NCI-H1092 (cell line): Measurements from ENCODE around the gene SLC38A11.

Experiments
- DNase-seq: peaks from one replicate; lab custom pipeline; 2025; lab: John Stamatoyannopoulos, UW

Gene SLC38A11

DNA sequence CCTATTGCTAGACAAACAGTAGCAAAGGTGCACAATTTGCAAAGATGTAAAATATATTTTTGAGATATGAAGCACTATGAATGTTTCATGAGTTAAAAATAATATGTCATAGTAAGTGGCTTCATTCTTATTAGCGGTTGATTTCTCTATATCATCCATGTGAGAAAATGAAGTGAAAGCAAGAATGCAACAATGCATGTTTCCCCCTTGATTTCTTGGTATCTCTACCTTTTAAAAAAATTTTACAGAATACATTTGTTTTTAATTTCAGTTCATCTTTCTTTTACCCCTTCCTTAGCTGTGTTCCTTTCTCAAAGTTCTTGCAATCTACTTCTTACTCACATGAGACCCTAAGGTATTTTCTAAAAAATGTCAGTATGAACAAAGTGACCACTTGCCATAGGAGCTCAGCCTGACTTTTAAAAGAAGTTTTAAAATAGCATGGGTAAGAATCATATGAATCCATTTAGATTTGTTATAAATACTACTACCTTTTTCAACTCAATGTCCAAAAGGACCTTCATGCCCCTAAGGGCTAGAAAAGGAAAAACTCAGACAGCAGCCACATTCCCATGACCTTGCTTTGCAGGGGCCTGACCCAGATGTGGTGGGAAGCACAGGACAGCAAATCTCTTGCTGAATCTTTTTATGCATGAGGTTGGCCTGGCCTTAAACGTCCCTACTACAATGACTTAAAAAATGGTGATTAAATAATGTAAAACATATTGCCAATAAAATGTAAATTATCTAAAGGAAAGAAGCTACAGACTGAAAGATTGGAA is 14.8 kb upstream of the SLC38A11 start:
- no peak for DNase-seq

- no peak for DNase-seq
These were observed 12.5 kb upstream of the SLC38A11 start for GRCh38 chr2:164967781-164968228.

- DNase-seq = no peak
These were observed 12.0 kb upstream of the SLC38A11 start for GRCh38 chr2:164967361-164967760.

DNA sequence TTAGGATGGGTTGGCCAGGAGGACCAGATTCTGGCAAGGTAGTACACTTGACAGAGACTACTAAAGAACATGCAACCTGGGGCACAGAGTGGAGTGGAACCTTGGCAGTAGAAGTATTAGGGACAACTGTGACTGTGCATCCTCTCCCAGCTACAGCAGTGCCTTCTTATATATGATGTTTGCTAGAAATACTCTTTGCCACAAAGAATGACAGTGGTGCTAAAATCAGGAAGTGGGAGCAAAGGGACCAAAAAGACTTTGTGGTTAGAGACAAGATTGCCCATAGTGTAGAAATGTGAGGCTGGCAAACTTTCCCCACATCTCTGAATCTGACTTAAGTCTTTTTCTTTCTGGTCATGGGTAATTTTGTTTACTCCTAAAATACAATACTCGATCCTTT is 9.4 kb upstream of the SLC38A11 start:
- no peak for DNase-seq

GRCh38 chr2:164960159-164960558 is 4.8 kb upstream of the SLC38A11 start:
- DNase-seq = peak; percentile 7

DNA sequence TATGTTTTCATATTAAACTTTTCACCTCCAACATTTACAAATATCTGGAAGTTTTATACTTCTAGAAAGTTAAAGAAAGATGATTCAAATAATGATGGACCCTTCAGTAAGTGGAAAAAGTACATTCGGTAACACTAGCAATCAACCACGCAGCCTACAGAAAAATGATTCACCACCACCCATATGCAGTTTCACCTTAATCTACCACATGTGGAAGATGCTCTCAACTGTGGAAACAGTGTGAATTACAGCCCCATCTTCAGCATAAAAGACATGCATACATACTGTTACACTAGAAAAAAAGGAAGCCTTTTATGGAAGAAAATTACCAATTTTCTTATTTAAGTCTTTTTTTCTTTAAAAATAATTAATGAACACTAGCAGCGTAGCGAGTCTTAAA is 1.1 kb downstream of the SLC38A11 start:
- DNase-seq = no peak

GRCh38 chr2:164953279-164953678 is 2.0 kb downstream of the SLC38A11 start:
- DNase-seq = no peak

GRCh38 chr2:164952057-164952702 is 3.1 kb downstream of the SLC38A11 start:
- no peak for DNase-seq

DNA sequence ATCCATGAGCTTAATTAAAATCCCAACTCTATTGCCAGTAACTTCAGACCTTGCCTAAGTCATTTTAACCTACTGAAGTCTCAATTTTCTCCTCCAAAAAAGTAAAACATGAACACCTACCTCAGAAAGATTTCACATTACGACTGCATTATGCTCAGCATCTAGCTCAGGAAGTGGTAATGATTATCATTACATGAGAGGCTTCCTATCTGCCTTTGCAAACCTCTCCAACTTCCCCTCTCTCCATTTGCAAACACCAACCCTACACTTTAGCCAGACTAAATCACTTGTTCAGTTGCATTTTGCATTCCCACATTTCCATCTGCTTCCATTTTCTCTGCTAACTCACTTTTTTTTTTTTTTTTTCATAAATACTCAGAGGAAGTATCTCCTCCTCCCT is 6.8 kb downstream of the SLC38A11 start:
- no peak for DNase-seq

DNA sequence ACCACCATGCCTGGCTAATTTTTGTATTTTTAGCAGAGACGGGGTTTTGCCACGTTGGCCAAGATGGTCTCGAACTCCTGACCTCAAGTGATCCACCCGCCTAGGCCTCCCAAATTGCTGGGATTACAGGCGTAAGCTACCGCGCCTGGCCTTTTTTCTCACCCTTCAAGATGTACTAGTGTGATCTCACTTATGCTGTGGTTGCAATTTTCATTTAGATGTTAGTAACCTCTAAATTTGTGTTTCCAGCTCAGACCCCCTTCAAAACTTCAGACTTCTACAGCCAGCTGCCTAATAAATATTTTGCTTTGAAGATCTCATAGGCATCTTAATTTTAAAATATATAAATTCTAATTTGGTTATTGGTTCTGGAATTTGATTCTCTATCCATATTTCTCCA is 8.0 kb downstream of the SLC38A11 start:
- DNase-seq = no peak

DNA sequence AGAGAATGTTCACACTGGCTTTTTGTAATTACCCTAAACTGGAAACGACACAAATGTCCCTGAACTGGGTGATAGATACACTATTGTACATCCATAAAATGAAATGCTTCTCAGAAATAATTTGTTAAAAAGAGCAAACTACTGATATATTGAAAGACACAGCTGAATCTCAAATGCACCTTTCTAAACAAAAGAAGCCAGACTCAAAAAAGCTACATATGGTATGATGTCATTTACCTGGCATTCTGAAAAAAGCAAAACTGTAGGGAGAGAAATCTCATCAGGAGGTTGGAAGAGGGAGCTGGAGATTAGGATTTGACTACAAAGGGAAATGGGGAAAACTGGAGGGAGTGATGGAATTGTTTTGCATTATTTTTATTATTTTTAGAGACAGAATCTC is 12.0 kb downstream of the SLC38A11 start:
- DNase-seq = no peak

- no peak for DNase-seq
These were observed 17.4 kb downstream of the SLC38A11 start for GRCh38 chr2:164937864-164938401.

DNA sequence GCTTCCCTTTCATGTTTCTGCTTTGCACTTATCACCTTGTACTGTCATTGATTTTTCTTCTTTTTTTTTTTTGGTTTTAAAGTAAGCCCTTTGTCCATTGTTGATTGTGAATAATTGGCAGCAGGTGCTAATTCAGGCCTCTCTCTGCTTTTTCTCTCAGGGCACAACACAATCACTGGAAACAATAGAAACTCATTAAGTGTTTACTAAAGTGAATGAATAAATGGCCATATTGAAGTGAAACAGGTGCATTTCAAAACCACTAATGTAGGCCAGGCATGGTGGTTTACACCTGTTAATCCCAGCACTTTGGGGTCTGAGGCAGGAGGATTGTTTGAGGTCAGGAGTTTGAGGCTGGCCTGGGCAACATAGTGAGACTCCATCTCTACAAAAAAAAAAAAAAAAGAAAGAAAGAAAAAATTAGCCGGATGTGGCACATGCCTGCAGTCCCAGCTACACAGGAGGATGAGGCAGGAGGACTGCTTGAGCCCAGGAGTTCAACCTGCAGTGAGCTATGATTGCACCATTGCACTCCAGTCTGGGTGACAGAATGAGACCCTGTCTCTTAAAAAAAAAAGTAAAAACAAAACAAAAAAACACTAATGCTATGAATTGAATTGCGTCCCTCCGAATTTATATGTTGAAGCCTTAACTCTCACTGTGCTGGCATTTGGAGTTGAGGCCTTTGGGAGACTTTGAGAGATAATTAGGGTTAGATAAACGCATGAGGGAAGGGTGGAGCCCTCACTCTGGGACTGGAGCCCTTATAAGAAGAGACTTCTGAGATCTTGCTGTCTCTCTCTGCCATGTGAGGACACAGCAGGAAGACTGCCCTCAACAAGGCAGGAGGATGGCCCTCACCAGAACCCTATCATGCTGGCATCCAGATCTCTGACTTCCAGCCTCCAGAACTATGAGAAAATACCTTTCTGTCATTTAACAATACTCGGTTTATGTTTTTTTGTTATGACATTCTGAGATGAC is 19.9 kb downstream of the SLC38A11 start:
- DNase-seq = peak; percentile 70

DNA sequence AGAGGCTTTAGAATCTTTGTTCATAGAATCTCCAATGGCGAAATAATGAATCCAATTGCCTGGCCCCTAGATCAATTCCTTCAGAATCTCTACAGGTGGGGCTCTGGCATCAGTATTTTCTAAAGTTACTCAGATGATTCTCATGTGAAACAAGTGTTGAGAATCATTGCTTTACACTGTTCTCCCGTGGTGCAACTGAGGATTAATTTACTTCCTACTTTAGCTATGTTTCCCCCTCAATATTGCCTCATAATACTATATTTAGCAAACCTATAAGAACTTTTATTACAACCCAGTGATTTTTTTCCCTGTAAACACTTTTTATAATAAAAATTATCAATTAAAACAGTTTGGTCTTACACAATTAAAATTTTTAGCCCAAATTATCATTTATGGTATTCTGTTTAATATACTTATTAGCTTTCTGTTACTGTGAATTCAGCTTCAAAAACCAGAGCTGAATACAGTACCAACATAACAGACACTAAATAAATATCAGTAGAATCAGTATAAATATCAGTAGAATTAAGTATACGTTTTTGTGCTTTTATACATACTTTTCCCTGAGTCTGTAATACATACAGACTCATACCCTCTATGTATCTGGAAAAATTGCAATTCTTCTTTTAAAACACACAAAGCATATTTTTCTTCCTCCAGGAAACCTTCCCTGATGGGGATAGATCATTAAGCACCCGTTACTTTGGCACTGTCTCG is 20.8 kb downstream of the SLC38A11 start:
- DNase-seq = no peak

DNA sequence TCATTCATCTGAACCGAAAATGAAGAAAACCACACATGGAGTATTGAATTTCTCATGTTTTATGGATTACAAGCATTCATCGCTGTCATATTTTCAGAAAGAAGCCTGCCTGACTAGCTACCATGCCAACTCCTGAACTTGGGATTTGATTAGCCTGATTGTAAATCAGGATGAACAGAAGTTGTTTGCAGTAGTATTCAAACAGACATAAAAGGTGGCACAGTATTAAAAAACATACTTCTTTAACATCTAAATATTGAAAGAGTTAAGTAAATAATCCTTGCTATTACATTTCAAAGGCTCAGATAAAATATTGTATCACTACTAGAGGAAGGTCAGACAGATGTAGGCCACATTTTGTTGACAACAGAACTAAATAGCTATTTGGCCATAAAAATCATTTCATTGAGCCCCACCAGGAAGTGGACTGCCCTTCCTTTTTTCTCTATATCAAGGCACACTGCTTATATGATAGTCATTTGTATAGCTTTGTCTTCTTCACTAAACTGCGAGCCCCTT is 21.6 kb downstream of the SLC38A11 start:
- DNase-seq = peak; percentile 30

DNA sequence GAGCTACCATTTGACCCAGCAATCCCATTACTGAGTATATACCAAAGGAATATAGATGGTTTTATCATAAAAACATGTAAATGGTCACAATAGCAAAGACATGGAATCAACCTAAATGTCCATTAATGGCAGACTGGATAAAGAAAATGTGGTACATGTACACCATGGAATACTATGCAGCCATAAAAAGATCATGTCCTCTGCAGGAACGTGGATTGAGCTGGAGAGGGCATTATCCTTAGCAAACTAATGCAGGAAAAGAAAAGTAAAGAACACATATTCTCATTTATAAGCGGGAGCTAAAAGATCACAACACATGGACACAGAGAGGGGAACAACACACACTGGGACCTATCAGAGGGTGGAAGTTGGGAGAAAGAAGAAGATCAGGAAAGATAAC is 22.9 kb downstream of the SLC38A11 start:
- DNase-seq = no peak

DNA sequence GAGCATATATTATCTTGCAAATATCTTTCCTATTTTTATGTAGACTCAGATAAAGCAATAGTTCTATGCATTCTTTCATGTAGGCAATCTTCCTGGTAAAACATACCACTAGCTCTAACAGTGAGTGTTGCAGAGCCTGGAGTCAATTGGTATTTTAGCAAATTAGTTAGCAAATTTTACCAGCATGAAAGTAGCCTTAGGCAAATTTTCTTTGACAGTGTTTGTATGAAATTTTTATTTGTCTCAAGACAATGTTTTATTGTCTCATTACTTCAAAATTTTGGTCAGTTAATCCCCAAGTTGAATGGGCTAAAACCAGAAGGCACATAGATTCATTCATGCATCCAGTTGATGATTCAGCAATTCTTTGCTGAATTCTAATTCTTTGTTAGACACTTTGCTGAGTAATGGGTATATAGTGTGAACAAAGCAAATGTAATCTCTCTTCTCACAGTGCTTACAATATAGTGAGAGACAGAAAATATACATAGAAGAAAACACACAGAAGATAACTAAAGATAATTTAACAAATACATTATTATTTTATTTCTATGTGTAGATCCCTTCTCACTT is 27.1 kb downstream of the SLC38A11 start:
- DNase-seq = no peak

DNA sequence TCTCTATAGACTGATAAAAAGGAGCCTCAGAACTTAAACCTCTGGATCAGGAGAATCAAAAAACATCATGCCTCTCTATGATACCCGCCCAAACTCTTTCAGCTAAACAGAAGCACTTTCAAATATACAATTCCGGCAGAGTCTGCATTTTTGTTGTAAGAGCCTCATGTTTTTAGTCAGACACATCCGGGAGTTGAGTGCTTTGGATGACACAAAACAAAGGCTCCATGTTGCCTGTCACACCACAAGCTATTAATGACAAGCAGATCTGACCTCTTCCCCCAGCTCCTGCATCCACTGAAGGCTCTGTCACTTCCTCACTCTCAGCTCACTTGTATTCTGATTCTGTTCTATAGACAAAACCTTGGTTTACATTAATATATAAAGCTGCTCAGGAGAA is 33.2 kb downstream of the SLC38A11 start:
- DNase-seq = no peak

DNA sequence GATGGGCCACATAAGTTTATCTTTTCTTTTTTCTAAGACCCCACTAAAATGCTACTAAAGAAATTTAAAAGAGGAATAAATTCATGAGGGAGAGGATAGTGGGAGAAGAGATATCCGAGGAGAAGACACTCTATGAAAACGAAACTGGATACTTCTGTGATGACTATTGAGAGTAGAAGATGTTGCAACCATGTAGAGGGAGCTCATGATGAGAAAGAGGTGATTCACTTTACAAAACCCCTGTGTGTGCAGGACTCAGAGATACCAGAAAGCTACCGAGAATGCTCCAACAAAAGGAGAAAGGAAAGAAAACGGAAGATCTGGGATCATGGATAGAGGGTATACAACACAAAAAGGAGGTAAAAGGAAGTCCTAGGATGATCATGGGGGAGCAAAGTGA is 34.9 kb downstream of the SLC38A11 start:
- no peak for DNase-seq

DNA sequence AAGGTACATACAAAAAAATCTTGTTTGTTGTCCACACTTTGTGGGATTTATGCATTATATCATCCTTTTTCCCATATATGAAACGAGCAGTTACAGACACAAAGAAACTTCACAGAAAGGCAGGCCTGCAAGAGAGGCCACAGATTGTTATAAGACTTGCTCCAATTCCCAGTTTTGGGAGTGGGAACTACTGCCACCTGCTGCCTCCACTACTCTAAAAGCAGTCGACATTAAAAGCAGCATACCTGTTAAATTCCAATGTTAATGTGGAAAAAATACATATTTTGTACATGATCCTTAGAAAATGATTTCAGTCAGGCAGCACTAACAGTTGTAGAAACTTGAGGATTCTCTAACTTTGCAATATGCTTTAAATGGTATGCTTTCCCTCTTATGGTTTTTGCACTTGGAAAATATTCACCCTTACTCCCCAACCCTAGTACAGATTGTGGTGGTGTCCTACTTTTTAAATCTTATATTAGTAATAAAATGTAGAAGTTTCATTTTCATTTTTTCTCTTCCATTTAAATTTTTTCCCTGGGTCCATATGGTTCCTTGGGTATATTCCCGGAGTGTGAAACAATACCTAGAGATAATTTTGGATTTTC is 37.9 kb downstream of the SLC38A11 start:
- DNase-seq = peak; percentile 11
